ENCODE data around the gene BARD1.
"Not testable (repeated sequence)": the region's sequence is repeated elsewhere in the genome, so short reads cannot be mapped to it uniquely, and the experiment has no call there.

The BARD1 gene

GRCh38 chr2:214695789-214696188, 113.7 kb downstream of the BARD1 start:
- H3K36me3 ChIP-seq, result no peaks in the 10 kb centered on the region
- no peak overlapping the region for H3K4me2 ChIP-seq
- H3K4me3 ChIP-seq, result no peak overlapping the region
- H3K4me1 ChIP-seq, result no peaks in the 10 kb centered on the region
- H3K9me3 ChIP-seq, result no peaks in the 10 kb centered on the region
- no peak overlapping the region for H3K27ac ChIP-seq
- TF ChIP-seq Cebpa-rat (IDR thresholded peaks at IDR 0.05), result no peak
- H4K20me1 ChIP-seq, result no peaks in the 10 kb centered on the region
- H3K9ac ChIP-seq, result no peak overlapping the region
- no peaks in the 10 kb centered on the region for H3K27me3 ChIP-seq

GRCh38 chr2:214683557-214683956, 125.9 kb downstream of the BARD1 start:
- H3K27me3 ChIP-seq, H4K20me1 ChIP-seq, H3K27ac ChIP-seq, H3K36me3 ChIP-seq, H3K9me3 ChIP-seq, H3K4me3 ChIP-seq, H3K4me1 ChIP-seq, H3K4me2 ChIP-seq, H3K9ac ChIP-seq: not testable (repeated sequence)

DNA sequence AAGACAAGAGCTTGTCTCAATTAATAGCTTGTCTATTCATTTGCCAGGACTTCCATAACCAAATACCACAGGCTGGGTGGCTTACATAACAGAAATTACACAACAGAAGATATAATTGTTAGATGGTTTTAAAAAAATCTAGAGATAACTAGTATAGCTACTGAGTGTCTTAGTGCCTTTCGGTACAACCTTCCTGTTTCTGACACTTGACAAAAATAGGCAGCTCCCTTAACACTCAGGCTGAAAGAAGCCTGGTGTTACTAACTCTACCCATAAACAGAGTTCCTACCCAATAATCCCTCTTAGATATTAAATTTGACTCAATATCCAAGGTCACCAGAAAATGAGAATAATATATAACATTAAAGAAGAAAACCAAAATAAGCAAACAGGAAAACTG, 129.7 kb downstream of the BARD1 start:
- no peak overlapping the region for H3K4me2 ChIP-seq

GRCh38 chr2:214676421-214677089, 132.9 kb downstream of the BARD1 start:
- Histone ChIP-seq H3K4me2 (no peak overlapping the region), H3K9me3 (peaks cover 7% of the 10 kb centered on the region), H4K20me1 (no peaks in the 10 kb centered on the region), H3K4me1 (peaks cover 4% of the 10 kb centered on the region), H3K4me3 (no peak overlapping the region), H3K27ac (no peak overlapping the region), H3K9ac (no peak overlapping the region), H3K36me3 (no peaks in the 10 kb centered on the region), H3K27me3 (no peaks in the 10 kb centered on the region)
- TF ChIP-seq Cebpa-rat (IDR thresholded peaks at IDR 0.05), result no peak

More for the DNA sequence above, 129.7 kb downstream of the BARD1 start:
- H3K9me3 ChIP-seq, result peaks cover 7% of the 10 kb centered on the region
- H3K9ac ChIP-seq, result no peak overlapping the region
- no peak overlapping the region for H3K27ac ChIP-seq
- H3K4me3 ChIP-seq, result no peak overlapping the region
- H4K20me1 ChIP-seq, result no peaks in the 10 kb centered on the region
- H3K36me3 ChIP-seq, result no peaks in the 10 kb centered on the region
- H3K4me1 ChIP-seq, result no peaks in the 10 kb centered on the region
- H3K27me3 ChIP-seq, result no peaks in the 10 kb centered on the region
- no peak for TF ChIP-seq Cebpa-rat (IDR thresholded peaks at IDR 0.05)
